ENCODE results near the gene EXTL2. TPM values are rescaled to one million over a fixed set of nuclear protein-coding genes. Genes with fewer than 3 reads are reported as not detected.
"Not testable (repeated sequence)": the region's sequence is repeated elsewhere in the genome, so short reads cannot be mapped to it uniquely, and the experiment has no call there.

Gene EXTL2
- total and polyA plus RNA-seq, 2 donors (not counting 1 experiment from before 2014, with no cell fraction given): 1.7 to 4.6 TPM

GRCh38 chr1:100847361-100848082, 47.1 kb downstream of the EXTL2 start:
- WGBS (ENCODE audit: insufficient coverage): no CpG with 5 or more reads among the region's 2 CpGs
- H3K27ac ChIP-seq (ENCODE audit: low read length in 2 of 2): no peak overlapping the region
- H3K79me2 ChIP-seq (ENCODE audit: control insufficient read depth, insufficient read depth, low read length): no peaks in the 10 kb centered on the region
- Mint-ChIP-seq H3K4me3 (no peak overlapping the region), H3K27me3 (peaks cover 44% of the 10 kb centered on the region), H3K27ac (no peak overlapping the region), H3K4me1 (no peaks in the 10 kb centered on the region), H3K9me3 (ENCODE audit: insufficient read depth) (no peaks in the 10 kb centered on the region)
- peaks cover 0 to 2% (median 0%) of the 10 kb centered on the region in 3 donors for H3K9me3 ChIP-seq (ENCODE audit: control extremely low read depth in 1 of 3, control insufficient read depth in 2 of 3, insufficient read depth in 1 of 3, low read length in 2 of 3)
- no peak overlapping the region for H3K4me2 ChIP-seq (replicated peaks; ENCODE audit: low read depth, low read length, poor library complexity, severe bottlenecking)
- ChIA-PET POLR2A (no interaction called here), CTCF (interaction anchor here (1.1 kb wide), 1 partner anchor 21 kb away, joined by 3 read pairs; no protein-coding TSS in a partner anchor)
- H3K27me3 ChIP-seq (replicated peaks in 1 of 4; ENCODE audit: control extremely low read depth in 1 of 4, control insufficient read depth in 3 of 4, insufficient read depth in 4 of 4, low read length in 3 of 4): no peaks in the 10 kb centered on the region
- H3K4me1 ChIP-seq (ENCODE audit: control insufficient read depth in 2 of 2, insufficient read depth in 2 of 2, low read length in 2 of 2): no peaks in the 10 kb centered on the region
- no peak for DNase-seq
- no peaks in the 10 kb centered on the region for H3K36me3 ChIP-seq (replicated peaks in 1 of 2; ENCODE audit: control extremely low read depth in 1 of 2, control insufficient read depth in 1 of 2, extremely low read depth in 1 of 2, insufficient read depth in 2 of 2, low read length in 1 of 2)
- intact Hi-C loops (cut with micrococcal nuclease): no loop called here
- ATAC-seq (ENCODE audit: low read depth): no peak
- H3K4me3 ChIP-seq (ENCODE audit: control extremely low read depth in 1 of 5, extremely low read depth in 1 of 5, insufficient read depth in 1 of 5, low read depth in 2 of 5, low read length in 4 of 5): no peak overlapping the region
- no peak overlapping the region for H3K9ac ChIP-seq (ENCODE audit: low read length)
- no peaks in the 10 kb centered on the region for H4K20me1 ChIP-seq (ENCODE audit: control insufficient read depth, insufficient read depth, low read length, poor library complexity, severe bottlenecking)
- H2AFZ ChIP-seq (ENCODE audit: insufficient read depth, low read depth, low read length, poor library complexity, severe bottlenecking): no peak overlapping the region
- TF ChIP-seq EZH2 (IDR thresholded peaks at IDR 0.05; ENCODE audit: borderline replicate concordance, insufficient read depth, low read depth, low read length, poor library complexity, severe bottlenecking): no peak
- TF ChIP-seq, protein P1, sequence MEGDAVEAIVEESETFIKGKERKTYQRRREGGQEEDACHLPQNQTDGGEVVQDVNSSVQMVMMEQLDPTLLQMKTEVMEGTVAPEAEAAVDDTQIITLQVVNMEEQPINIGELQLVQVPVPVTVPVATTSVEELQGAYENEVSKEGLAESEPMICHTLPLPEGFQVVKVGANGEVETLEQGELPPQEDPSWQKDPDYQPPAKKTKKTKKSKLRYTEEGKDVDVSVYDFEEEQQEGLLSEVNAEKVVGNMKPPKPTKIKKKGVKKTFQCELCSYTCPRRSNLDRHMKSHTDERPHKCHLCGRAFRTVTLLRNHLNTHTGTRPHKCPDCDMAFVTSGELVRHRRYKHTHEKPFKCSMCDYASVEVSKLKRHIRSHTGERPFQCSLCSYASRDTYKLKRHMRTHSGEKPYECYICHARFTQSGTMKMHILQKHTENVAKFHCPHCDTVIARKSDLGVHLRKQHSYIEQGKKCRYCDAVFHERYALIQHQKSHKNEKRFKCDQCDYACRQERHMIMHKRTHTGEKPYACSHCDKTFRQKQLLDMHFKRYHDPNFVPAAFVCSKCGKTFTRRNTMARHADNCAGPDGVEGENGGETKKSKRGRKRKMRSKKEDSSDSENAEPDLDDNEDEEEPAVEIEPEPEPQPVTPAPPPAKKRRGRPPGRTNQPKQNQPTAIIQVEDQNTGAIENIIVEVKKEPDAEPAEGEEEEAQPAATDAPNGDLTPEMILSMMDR (IDR thresholded peaks at IDR 0.05): no peak

DNA sequence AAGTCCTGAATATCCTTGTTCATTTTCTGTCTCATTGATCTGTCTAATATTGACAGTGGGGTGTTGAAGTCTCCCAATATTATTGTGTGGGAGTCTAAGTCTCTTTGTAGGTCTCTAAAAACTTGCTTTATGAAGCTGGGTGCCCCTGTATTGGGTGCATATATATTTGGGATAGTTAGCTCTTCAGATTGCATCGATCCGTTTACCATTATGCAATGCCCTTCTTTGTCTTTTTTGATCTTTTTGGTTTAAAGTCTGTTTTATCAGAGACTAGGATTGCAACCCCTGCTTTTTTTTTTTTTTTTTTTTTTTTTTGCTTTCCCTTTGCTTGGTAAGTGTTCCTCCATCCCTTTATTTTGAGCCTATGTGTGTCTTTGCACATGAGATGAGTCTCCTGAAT, 51.5 kb downstream of the EXTL2 start:
- H3K27me3 Mint-ChIP-seq: peaks cover 24% of the 10 kb centered on the region
- H3K27ac ChIP-seq (ENCODE audit: low read length in 2 of 2); ATAC-seq (ENCODE audit: low read depth); H3K4me3 ChIP-seq (ENCODE audit: control extremely low read depth in 1 of 5, extremely low read depth in 1 of 5, insufficient read depth in 1 of 5, low read depth in 2 of 5, low read length in 4 of 5); intact Hi-C loops (cut with micrococcal nuclease); H3K27ac Mint-ChIP-seq; H2AFZ ChIP-seq (ENCODE audit: insufficient read depth, low read depth, low read length, poor library complexity, severe bottlenecking); H3K4me3 Mint-ChIP-seq; H3K4me1 Mint-ChIP-seq; DNase-seq; H3K4me2 ChIP-seq (replicated peaks; ENCODE audit: low read depth, low read length, poor library complexity, severe bottlenecking); H3K27me3 ChIP-seq (replicated peaks in 1 of 4; ENCODE audit: control extremely low read depth in 1 of 4, control insufficient read depth in 3 of 4, insufficient read depth in 4 of 4, low read length in 3 of 4); H3K9me3 ChIP-seq (ENCODE audit: control extremely low read depth in 1 of 3, control insufficient read depth in 2 of 3, insufficient read depth in 1 of 3, low read length in 2 of 3); H3K79me2 ChIP-seq (ENCODE audit: control insufficient read depth, insufficient read depth, low read length); H3K9me3 Mint-ChIP-seq (ENCODE audit: insufficient read depth); H3K4me1 ChIP-seq (ENCODE audit: control insufficient read depth in 2 of 2, insufficient read depth in 2 of 2, low read length in 2 of 2); H3K36me3 ChIP-seq (replicated peaks in 1 of 2; ENCODE audit: control extremely low read depth in 1 of 2, control insufficient read depth in 1 of 2, extremely low read depth in 1 of 2, insufficient read depth in 2 of 2, low read length in 1 of 2); POLR2A ChIA-PET; H4K20me1 ChIP-seq (ENCODE audit: control insufficient read depth, insufficient read depth, low read length, poor library complexity, severe bottlenecking); H3K9ac ChIP-seq (ENCODE audit: low read length): not testable (repeated sequence)
- 92% methylated on average over 2 of the region's 2 CpGs for WGBS (ENCODE audit: insufficient coverage)
- CTCF ChIA-PET: interaction anchor here (0.7 kb wide), 1 partner anchor 767 kb away, joined by 4 read pairs; no protein-coding TSS in a partner anchor

Measured in B cell (primary cell).